ENCODE results near the gene UBAP2L.

- TF ChIP-seq EZH2 (IDR thresholded peaks at IDR 0.05; ENCODE audit: borderline replicate concordance, low read depth, low read length, severe bottlenecking) = no peak
- TF ChIP-seq, protein P1, sequence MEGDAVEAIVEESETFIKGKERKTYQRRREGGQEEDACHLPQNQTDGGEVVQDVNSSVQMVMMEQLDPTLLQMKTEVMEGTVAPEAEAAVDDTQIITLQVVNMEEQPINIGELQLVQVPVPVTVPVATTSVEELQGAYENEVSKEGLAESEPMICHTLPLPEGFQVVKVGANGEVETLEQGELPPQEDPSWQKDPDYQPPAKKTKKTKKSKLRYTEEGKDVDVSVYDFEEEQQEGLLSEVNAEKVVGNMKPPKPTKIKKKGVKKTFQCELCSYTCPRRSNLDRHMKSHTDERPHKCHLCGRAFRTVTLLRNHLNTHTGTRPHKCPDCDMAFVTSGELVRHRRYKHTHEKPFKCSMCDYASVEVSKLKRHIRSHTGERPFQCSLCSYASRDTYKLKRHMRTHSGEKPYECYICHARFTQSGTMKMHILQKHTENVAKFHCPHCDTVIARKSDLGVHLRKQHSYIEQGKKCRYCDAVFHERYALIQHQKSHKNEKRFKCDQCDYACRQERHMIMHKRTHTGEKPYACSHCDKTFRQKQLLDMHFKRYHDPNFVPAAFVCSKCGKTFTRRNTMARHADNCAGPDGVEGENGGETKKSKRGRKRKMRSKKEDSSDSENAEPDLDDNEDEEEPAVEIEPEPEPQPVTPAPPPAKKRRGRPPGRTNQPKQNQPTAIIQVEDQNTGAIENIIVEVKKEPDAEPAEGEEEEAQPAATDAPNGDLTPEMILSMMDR (IDR thresholded peaks at IDR 0.05; ENCODE audit: borderline replicate concordance, extremely low read depth, low read length, poor library complexity, severe bottlenecking) = no peak
These were observed 40.6 kb upstream of the UBAP2L start for GRCh38 chr1:154179946-154180687.
